22Rv1 (cell line): ENCODE measurements around the gene TMEM19.
"Not testable (repeated sequence)": the region's sequence is repeated elsewhere in the genome, so short reads cannot be mapped to it uniquely, and the experiment has no call there.

Source experiments
- H3K27ac ChIP-seq: fragments of 450-650 bp; 2 replicates; pipeline ENCODE4 v1.5.1; 2017
- CTCF ChIP-seq: fragments of 450-650 bp; IDR thresholded peaks from 2 replicates; pipeline ENCODE4 v1.5.1; 2017; ENCODE audit warnings: mild to moderate bottlenecking
- ZFX ChIP-seq: fragments of 450-650 bp; IDR thresholded peaks from 2 replicates; pipeline ENCODE4 v1.6.1; 2017; ENCODE audit warnings: antibody characterized with exemption, borderline replicate concordance

The TMEM19 gene

GRCh38 chr12:71684081-71684480 lies 1.8 kb upstream of the TMEM19 start:
- H3K27ac ChIP-seq, result no peak overlapping the region
- TF ChIP-seq CTCF, result no peak
- no peak for TF ChIP-seq ZFX

GRCh38 chr12:71685312-71685906 lies 473 bp upstream of the TMEM19 start:
- peak overlapping the region; percentile 92 for H3K27ac ChIP-seq
- TF ChIP-seq ZFX (no peak), CTCF (no peak)

- TF ChIP-seq ZFX (no peak), CTCF (no peak)
- H3K27ac ChIP-seq, result peak overlapping the region; percentile 92
Measured at GRCh38 chr12:71686658-71687025, 760 bp downstream of the TMEM19 start.

- H3K27ac ChIP-seq, result peak overlapping the region; percentile 92
Measured at GRCh38 chr12:71687172-71687571, 1.3 kb downstream of the TMEM19 start.

- H3K27ac ChIP-seq, result no peak overlapping the region
- TF ChIP-seq ZFX, result no peak
- no peak for TF ChIP-seq CTCF
Measured at GRCh38 chr12:71688961-71689570, 3.2 kb downstream of the TMEM19 start.

GRCh38 chr12:71691504-71692129 lies 5.7 kb downstream of the TMEM19 start:
- TF ChIP-seq ZFX (no peak), CTCF (no peak)

GRCh38 chr12:71693126-71693525 lies 7.2 kb downstream of the TMEM19 start:
- no peak for TF ChIP-seq ZFX
- no peak for TF ChIP-seq CTCF
- H3K27ac ChIP-seq, result no peak overlapping the region

More at GRCh38 chr12:71691504-71692129, 5.7 kb downstream of the TMEM19 start:
- H3K27ac ChIP-seq, result no peak overlapping the region

- H3K27ac ChIP-seq, result not testable (repeated sequence)
Measured at GRCh38 chr12:71693651-71694050, 7.8 kb downstream of the TMEM19 start.
